OCI-LY1 (cell line): ENCODE measurements around the gene SH3BP4.

ENCODE experiments used
- EZH2 ChIP-seq: fragments of 200-600 bp; sonication (generic), shearing (Covaris generic); IDR thresholded peaks from 2 replicates; pipeline ENCODE4 v1.8.0; 2017; ENCODE audit warnings: borderline replicate concordance, mixed run types, mild to moderate bottlenecking, antibody characterized with exemption, low read length, moderate library complexity, mixed read lengths
- TF ChIP-seq, protein P1 (sequence below): fragments of 200-600 bp; sonication (generic), shearing (Covaris generic); IDR thresholded peaks from 2 replicates; pipeline ENCODE4 v1.5.1; 2017; ENCODE audit warnings: mild to moderate bottlenecking, antibody characterized with exemption, low read length, moderate library complexity, mixed read lengths

DNA sequence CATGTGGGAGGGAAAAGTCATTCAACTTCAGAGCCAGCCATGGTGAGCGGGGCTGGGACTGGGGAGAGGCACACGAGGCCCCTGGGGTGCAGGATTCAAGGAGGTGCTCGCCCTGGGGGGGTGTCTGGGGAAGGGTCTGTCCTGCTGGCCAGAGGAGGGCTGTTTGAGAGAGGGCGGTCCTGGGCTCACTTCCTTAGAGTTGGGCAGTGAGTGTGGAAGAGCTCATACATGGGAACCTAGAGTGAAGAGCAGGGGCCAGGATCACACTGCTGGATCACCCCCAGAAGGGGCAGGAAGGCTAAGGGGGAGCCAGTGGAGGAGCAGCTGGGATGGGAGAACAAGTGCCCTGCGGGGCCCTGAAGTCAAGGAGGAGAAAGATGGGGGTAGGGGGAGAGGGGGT lies 6.5 kb downstream of the SH3BP4 start:
- TF ChIP-seq, protein P1, sequence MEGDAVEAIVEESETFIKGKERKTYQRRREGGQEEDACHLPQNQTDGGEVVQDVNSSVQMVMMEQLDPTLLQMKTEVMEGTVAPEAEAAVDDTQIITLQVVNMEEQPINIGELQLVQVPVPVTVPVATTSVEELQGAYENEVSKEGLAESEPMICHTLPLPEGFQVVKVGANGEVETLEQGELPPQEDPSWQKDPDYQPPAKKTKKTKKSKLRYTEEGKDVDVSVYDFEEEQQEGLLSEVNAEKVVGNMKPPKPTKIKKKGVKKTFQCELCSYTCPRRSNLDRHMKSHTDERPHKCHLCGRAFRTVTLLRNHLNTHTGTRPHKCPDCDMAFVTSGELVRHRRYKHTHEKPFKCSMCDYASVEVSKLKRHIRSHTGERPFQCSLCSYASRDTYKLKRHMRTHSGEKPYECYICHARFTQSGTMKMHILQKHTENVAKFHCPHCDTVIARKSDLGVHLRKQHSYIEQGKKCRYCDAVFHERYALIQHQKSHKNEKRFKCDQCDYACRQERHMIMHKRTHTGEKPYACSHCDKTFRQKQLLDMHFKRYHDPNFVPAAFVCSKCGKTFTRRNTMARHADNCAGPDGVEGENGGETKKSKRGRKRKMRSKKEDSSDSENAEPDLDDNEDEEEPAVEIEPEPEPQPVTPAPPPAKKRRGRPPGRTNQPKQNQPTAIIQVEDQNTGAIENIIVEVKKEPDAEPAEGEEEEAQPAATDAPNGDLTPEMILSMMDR, result no peak
- no peak for TF ChIP-seq EZH2
